ENCODE data around the gene MLPH.

MLPH gene

DNA sequence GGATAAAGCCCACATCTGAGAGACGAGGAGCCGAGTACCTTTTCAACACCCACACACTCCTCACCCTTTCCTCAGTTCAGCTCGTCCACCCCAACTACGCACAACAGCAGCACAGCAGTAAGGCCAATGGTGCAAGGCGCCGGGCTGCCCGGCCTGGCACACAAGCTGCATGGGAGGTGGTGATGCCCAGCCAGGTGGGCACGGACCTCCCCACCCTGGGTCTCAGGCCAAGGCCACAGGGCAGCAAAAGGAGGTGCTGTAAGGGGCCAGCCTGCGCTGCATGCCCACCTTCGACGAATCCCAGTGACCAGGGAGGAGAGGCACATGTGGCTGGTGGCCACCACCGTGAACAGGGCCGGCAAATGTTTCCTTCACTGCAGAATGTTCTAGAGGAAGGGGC lies 36.5 kb upstream of the MLPH start:
- TF ChIP-seq, protein P1, sequence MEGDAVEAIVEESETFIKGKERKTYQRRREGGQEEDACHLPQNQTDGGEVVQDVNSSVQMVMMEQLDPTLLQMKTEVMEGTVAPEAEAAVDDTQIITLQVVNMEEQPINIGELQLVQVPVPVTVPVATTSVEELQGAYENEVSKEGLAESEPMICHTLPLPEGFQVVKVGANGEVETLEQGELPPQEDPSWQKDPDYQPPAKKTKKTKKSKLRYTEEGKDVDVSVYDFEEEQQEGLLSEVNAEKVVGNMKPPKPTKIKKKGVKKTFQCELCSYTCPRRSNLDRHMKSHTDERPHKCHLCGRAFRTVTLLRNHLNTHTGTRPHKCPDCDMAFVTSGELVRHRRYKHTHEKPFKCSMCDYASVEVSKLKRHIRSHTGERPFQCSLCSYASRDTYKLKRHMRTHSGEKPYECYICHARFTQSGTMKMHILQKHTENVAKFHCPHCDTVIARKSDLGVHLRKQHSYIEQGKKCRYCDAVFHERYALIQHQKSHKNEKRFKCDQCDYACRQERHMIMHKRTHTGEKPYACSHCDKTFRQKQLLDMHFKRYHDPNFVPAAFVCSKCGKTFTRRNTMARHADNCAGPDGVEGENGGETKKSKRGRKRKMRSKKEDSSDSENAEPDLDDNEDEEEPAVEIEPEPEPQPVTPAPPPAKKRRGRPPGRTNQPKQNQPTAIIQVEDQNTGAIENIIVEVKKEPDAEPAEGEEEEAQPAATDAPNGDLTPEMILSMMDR (IDR thresholded peaks at IDR 0.05; ENCODE audit: low read depth, low read length): no peak
- DNase-seq (ENCODE audit: extremely low read depth, low read depth): no peak

DNA sequence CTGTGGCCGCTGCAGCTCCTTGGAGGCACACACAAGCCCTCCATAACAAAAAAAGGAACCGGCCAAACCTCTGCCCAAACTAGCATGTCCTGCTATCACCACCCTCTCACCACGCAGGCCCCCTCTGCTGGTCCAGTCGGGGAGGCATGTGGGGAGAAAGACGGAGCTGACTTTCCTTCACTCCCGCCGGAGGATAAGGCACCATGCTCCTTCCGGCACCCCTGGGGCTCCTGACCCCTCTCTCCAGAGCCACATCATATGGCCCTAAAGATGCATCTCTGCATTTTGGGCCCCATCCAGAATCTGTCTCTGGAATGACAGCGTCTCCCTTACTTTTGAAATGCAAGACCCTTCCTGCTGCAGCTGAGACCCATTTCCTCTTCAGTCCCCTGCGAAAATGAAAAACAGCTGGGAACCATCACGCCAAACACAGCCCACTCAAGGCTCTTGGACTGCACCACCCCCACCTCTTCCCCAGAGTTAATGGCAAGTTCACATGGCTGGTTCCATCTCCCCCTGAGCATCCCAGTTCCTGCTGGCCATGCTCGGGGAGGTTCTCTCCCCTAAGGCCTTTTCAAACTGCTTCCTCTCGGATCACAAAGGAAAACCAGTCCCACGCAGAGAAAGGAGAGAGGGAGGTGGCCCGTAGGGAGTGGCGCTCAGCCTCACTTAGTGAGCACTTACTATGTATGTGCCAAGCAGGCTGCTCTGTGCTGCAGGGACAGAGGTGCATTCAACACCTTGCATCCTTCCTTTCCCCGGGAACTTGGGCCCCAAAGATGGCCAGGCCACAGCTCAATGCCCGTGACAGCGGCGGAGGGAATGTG lies 35.2 kb upstream of the MLPH start:
- DNase-seq (ENCODE audit: extremely low read depth, low read depth): no peak
- TF ChIP-seq, protein P1 (IDR thresholded peaks at IDR 0.05; ENCODE audit: low read depth, low read length): peak; percentile 55

DNA sequence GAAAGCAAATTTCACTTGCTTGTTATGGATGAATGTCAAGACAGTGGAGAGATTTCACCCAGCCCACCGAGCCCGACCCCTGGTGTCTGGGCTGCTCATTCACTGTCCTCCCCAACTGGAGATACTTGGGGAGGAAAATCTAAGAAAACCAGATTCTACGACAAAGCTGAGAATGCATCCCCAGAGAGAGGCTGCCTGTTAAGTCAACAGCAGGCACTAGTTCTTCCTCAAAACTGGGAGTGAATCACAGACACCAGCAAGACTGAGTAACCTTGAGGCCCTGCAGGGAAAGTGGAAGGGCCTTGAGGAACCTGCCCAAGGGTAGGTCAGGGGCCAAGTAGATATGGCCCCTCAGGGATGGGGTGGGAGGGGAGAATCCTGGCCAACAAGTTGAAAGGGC lies 34.2 kb upstream of the MLPH start:
- TF ChIP-seq, protein P1 (IDR thresholded peaks at IDR 0.05; ENCODE audit: low read depth, low read length): no peak
- DNase-seq (ENCODE audit: extremely low read depth, low read depth): no peak

DNA sequence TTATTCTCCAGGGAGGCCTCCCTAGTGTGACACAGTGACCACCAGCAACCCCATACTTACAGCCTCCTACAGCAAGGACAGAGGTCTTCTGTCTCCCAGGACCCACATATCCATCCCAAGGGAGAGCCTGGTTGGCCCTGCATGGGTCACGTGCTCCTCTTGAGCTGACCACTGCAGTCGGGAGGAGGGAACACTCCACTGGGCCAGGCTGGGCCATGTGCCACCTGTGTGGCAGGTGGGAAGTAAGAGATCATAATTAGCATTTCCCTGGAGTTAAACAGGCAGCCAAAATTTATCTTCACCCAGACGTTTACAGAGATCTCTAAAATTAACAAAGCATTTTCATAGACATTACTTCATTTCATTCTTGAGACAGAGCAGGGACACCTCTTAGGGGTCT lies 33.4 kb upstream of the MLPH start:
- TF ChIP-seq, protein P1 (IDR thresholded peaks at IDR 0.05; ENCODE audit: low read depth, low read length): no peak

DNA sequence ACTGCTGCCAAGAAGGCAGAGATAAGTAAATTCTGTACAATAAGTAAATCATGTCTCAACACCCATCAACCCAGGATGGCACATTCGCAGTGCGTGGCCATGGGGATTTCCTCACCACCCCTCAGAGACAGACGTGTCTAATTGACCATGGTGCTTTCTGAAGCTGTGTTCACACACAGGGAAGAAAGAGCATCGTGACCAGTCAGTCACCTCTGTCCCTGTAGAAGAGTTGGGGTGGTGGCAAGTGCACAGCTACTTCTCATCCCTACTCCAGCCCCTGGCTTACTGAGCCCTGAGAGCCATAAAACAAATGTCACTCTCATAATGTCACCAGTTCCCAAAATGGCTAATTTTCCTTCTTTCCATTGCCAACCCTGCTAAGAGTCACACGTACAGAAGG lies 31.3 kb upstream of the MLPH start:
- TF ChIP-seq, protein P1 (IDR thresholded peaks at IDR 0.05; ENCODE audit: low read depth, low read length): no peak
- DNase-seq (ENCODE audit: extremely low read depth, low read depth): no peak

More for the DNA sequence above, 33.4 kb upstream of the MLPH start:
- DNase-seq (ENCODE audit: extremely low read depth, low read depth): no peak

DNA sequence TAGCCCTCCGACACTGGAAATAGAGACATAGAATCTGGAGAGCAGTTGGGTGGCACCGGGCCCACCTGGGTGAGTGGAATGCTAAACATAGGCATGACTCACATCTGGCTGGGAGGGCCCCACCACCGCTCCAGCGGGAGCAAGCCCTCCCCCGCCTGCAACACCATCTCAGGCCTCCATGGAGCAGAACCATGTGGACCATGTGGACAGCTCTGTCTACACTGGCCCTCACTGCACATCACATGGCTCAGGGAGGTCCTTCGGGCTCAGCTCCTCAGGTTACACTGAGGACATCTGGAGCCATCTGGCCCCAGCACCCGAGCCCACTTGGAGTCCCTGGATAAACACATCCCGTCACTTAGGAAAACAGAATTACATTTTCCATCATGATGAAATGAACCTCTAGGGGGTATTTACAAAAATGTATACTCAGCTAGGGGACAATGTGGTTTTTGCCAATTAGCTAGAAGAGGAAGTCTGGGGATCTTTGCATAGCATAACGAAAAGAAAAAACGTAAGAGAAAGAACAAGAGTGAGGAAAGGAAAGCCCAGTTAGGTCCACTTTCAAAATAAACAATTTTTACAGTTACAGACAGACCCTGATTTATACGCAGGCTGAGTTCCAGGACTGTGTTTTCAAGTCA lies 30.7 kb upstream of the MLPH start:
- peak; percentile 81 for DNase-seq (ENCODE audit: extremely low read depth, low read depth)
- TF ChIP-seq, protein P1 (IDR thresholded peaks at IDR 0.05; ENCODE audit: low read depth, low read length): no peak

DNA sequence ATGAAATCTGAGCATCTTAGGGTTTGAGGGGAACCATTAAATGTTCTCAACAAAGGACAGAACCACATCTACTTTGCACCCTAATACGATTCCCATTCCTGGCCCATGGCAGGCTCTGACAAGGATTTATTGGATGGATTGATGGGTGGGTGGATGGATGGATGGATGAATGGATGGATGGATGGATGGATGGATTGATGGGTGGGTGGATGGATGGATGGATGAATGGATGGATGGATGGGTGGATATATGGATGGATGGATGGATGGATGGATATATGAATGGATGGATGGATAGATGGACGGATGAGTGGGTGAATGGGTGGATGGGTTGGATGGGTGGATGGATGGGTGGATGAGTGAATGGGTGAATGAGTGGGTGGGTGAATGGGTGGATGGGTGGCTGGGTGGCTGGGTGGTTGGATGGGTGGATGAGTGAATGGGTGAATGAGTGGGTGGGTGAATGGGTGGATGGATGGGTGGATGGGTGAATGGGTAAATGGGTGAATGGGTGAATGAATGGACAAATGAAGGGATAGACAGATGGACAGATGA lies 29.6 kb upstream of the MLPH start:
- TF ChIP-seq, protein P1 (IDR thresholded peaks at IDR 0.05; ENCODE audit: low read depth, low read length): no peak
- no peak for DNase-seq (ENCODE audit: extremely low read depth, low read depth)

Data from AG09319 (cell line).